Left ventricle myocardium inferior (tissue), 1 donor: Measurements from ENCODE around the gene GTPBP8. TPM values are rescaled to one million over a fixed set of nuclear protein-coding genes. Genes with fewer than 3 reads are reported as not detected.

Source experiments
- DNase-seq: peaks from one replicate; pipeline ENCODE4 v3.0.0-alpha.2; 2020
- H3K27ac ChIP-seq: fragments of 200-600 bp; replicated peaks from 2 replicates; pipeline ENCODE4 v1.8.0; 2021
- H3K27me3 ChIP-seq: fragments of 200-600 bp; 2 replicates; pipeline ENCODE4 v1.8.0; 2021; ENCODE audit warnings: low read depth
- H3K36me3 ChIP-seq: fragments of 200-600 bp; 2 replicates; pipeline ENCODE4 v1.8.0; 2021
- H3K4me1 ChIP-seq: fragments of 200-600 bp; 2 replicates; pipeline ENCODE4 v1.8.0; 2021
- H3K4me3 ChIP-seq: fragments of 200-600 bp; 2 replicates; pipeline ENCODE4 v1.8.0; 2021; ENCODE audit warnings: mild to moderate bottlenecking, moderate library complexity
- H3K9me3 ChIP-seq: fragments of 200-600 bp; replicated peaks from 2 replicates; pipeline ENCODE4 v1.8.0; 2021
- intact Hi-C: fragments of 100-400 bp; cut with micrococcal nuclease; formaldehyde crosslinking; loops from one replicate; pipeline ENCODE4 v1.11.0; 2022
- total RNA-seq: library from RNA; stranded (reverse); fragmentation: NEBNext Ultra II Directional; extraction: Animal tissue kit (Norgen Biotek cat#: 25700); gene quantifications from one replicate; pipeline ENCODE4 v1.2.1, GENCODE V29; 2021
- TF ChIP-seq, protein P1 (sequence below): fragments of 200-600 bp; IDR thresholded peaks from 2 replicates; pipeline ENCODE4 v1.8.0; 2021; ENCODE audit warnings: antibody characterized with exemption, mild to moderate bottlenecking, borderline replicate concordance
- donor health status: DM: no; HTN: yes; CAD: no; lungs with severe emphysema.

Gene GTPBP8
- total RNA-seq, 1 donor from 2014 or later, result 28.5 TPM

DNA sequence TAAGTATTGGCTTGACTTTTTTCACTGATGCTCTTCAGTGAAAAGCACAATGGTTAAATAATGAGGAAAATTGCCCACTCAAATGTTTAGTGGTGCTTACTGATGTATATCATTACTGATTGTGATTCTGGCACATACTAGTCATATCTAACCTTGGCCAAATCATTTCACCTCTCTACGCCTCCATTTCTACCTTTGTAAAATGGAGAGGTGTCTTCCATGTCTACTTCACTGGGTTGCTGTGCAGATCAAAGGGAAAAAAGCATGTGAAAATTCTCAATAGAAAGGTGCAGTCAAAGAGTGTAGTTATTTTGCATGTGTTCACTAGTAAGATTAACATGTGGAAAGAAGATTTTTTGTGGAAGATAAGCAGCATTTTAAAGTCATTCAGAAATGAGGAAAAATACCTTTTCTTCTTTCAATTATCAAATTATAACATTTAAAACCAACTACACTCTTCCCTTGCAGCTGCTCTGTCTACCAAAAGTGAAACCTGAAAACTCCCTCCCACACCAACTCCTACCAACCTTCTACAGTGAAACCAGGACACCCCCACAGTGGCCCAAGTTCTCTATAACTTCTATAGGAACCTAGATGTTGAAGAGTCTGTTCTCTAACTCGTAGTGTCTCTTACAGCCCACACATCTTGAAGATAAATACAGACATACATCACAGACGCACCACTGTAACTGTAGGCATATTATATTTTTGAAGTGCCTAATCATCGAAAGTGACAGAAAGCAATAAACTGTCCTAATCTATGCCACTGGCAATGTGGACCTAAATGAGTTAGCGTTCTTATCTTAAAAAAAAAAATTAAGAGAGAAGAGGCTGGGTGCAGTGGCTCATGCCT lies 17.2 kb upstream of the GTPBP8 start:
- intact Hi-C loops, result loop anchor here (10.0 kb wide), 1 partner anchor 389 kb away; no protein-coding TSS in a partner anchor
- peaks cover 18% of the 10 kb centered on the region for H3K27me3 ChIP-seq

DNA sequence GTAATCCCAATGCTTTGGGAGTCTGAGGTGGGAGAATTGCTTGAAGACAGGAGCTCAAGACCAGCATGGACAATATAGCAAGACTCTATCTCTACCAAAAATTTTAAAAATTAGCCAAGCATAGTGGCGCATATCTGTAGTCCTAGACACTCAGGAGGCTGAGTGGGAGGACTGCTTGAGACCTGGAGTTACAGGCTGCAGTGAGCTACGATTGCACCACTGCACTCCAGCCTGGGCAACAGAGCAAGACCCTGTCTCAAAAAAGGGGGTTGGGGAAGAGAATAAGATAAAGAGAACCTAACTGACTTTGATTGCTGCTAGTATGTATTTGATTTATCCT lies 16.6 kb upstream of the GTPBP8 start:
- intact Hi-C loops, result loop anchor here (10.0 kb wide), 1 partner anchor 389 kb away; no protein-coding TSS in a partner anchor

More for the DNA sequence above, 17.2 kb upstream of the GTPBP8 start:
- DNase-seq, result no peak
- Histone ChIP-seq H3K27ac (no peak overlapping the region), H3K4me1 (no peaks in the 10 kb centered on the region), H3K36me3 (no peaks in the 10 kb centered on the region), H3K9me3 (no peaks in the 10 kb centered on the region), H3K4me3 (peak overlapping the region; percentile 36)
- TF ChIP-seq, protein P1, sequence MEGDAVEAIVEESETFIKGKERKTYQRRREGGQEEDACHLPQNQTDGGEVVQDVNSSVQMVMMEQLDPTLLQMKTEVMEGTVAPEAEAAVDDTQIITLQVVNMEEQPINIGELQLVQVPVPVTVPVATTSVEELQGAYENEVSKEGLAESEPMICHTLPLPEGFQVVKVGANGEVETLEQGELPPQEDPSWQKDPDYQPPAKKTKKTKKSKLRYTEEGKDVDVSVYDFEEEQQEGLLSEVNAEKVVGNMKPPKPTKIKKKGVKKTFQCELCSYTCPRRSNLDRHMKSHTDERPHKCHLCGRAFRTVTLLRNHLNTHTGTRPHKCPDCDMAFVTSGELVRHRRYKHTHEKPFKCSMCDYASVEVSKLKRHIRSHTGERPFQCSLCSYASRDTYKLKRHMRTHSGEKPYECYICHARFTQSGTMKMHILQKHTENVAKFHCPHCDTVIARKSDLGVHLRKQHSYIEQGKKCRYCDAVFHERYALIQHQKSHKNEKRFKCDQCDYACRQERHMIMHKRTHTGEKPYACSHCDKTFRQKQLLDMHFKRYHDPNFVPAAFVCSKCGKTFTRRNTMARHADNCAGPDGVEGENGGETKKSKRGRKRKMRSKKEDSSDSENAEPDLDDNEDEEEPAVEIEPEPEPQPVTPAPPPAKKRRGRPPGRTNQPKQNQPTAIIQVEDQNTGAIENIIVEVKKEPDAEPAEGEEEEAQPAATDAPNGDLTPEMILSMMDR, result no peak

GRCh38 chr3:112974894-112975293 lies 15.9 kb upstream of the GTPBP8 start, which contains the start of gene CD200R1:
TSS of gene CD200R1 (minus strand) at chr3:112975103. CDS start at chr3:112974857, 246 bp downstream.
- Histone ChIP-seq H3K9me3 (no peaks in the 10 kb centered on the region), H3K36me3 (no peaks in the 10 kb centered on the region), H3K4me3 (peak within 1 kb of the TSS; percentile 36), H3K27ac (no peak within 1 kb of the TSS), H3K4me1 (no peaks in the 10 kb centered on the region), H3K27me3 (peaks cover 14% of the 10 kb centered on the region)
- DNase-seq, result no peak
- TF ChIP-seq, protein P1, result no peak
- intact Hi-C loops, result loop anchor here (5.0 to 10.0 kb wide), 2 partner anchors 328 to 390 kb away; no protein-coding TSS in a partner anchor

More for the DNA sequence above, 16.6 kb upstream of the GTPBP8 start:
- Histone ChIP-seq H3K27ac (no peak overlapping the region), H3K9me3 (no peaks in the 10 kb centered on the region), H3K27me3 (peaks cover 18% of the 10 kb centered on the region), H3K36me3 (no peaks in the 10 kb centered on the region), H3K4me3 (peak overlapping the region; percentile 36), H3K4me1 (no peaks in the 10 kb centered on the region)
- TF ChIP-seq, protein P1, result no peak
- no peak for DNase-seq

DNA sequence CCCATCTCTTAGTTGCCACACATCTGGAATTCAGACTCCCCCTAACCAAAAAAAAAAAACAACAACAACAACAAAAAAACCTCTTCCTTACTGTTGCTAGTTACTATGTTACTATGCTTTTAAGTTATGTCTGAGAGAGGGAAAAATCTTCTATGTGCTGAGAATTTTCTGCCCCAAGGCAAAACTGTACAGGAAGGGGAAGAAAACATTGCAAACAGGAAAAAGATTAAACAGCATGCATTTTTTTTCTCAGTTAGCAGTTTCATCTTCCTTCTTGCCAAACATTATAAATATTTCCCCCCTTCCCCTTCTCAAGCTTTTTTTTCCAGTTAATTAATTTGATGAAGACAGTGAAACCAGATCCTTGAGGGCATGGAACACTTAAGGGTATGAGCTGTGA lies 14.8 kb upstream of the GTPBP8 start:
- Histone ChIP-seq H3K4me3 (no peak overlapping the region), H3K4me1 (no peaks in the 10 kb centered on the region), H3K9me3 (no peaks in the 10 kb centered on the region), H3K36me3 (no peaks in the 10 kb centered on the region), H3K27me3 (peaks cover 4% of the 10 kb centered on the region), H3K27ac (no peak overlapping the region)
- intact Hi-C loops, result loop anchor here (5.0 to 10.0 kb wide), 2 partner anchors 329 to 391 kb away; no protein-coding TSS in a partner anchor
- TF ChIP-seq, protein P1, result no peak
- no peak for DNase-seq

DNA sequence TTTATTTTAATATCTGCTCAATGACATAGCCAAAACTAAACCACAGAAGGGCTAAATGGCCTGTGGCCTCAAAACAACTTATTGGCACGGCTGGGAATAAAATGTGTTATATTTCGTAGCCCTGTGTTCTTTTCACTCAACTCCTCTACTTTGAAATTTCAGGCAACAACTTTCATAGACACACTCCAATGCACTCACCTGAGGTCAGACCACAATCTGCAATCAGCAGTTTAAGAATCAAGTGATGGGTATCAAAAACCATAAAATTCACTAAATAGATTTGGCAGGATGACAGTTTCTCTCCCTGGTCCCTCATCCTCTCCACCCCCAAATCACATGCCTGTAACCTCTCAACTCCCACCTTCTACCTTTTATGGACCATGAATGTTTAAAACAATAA lies 13.8 kb upstream of the GTPBP8 start:
- no peak for DNase-seq
- intact Hi-C loops, result loop anchor here (5.0 to 10.0 kb wide), 2 partner anchors 330 to 392 kb away; no protein-coding TSS in a partner anchor
- Histone ChIP-seq H3K27ac (no peak overlapping the region), H3K27me3 (peaks cover 4% of the 10 kb centered on the region), H3K9me3 (no peaks in the 10 kb centered on the region), H3K4me3 (no peak overlapping the region), H3K36me3 (no peaks in the 10 kb centered on the region), H3K4me1 (no peaks in the 10 kb centered on the region)
- TF ChIP-seq, protein P1, result no peak
